Liver (tissue), 9 donors: ENCODE results near the gene RSPH6A. TPM values are rescaled to one million over a fixed set of nuclear protein-coding genes. Genes with fewer than 3 reads are reported as not detected.

ENCODE experiments used
- DNase-seq: peaks from one replicate; pipeline ENCODE4 v3.0.0-alpha.2; 2017; ENCODE audit warnings: low spot score
- H3K27ac ChIP-seq, 2 donors: one replicate each; pipeline ENCODE4 v1.7.0; 2013; ENCODE audit warnings: inconsistent platforms in 2 of 2, low read length in 2 of 2, control low read depth in 1 of 2, low read depth in 1 of 2, mild to moderate bottlenecking in 1 of 2
- H3K27me3 ChIP-seq, 4 donors: one replicate each; pipeline versions ENCODE4 v1.6.1 to v1.7.0; 2013; ENCODE audit warnings: low read length in 3 of 4, inconsistent platforms in 1 of 4, mild to moderate bottlenecking in 1 of 4, moderate library complexity in 1 of 4; ENCODE audit not compliant: control insufficient read depth in 4 of 4, insufficient read depth in 4 of 4
- H3K36me3 ChIP-seq, 4 donors: one replicate each; pipeline versions ENCODE4 v1.6.1 to v1.7.0; 2013; ENCODE audit warnings: low read length in 3 of 4, mild to moderate bottlenecking in 3 of 4, low read depth in 1 of 4, moderate library complexity in 1 of 4; ENCODE audit not compliant: control insufficient read depth in 4 of 4, insufficient read depth in 3 of 4
- H3K4me1 ChIP-seq, 4 donors: one replicate each; pipeline versions ENCODE4 v1.6.1 to v1.7.0; 2013; ENCODE audit warnings: low read length in 3 of 4, mild to moderate bottlenecking in 3 of 4, moderate library complexity in 1 of 4; ENCODE audit not compliant: control insufficient read depth in 4 of 4, insufficient read depth in 4 of 4
- H3K4me3 ChIP-seq, 3 donors: one replicate each; pipeline versions ENCODE4 v1.6.1 to v1.7.0; 2013; ENCODE audit warnings: low read length in 3 of 3, control low read depth in 1 of 3, low read depth in 1 of 3, mild to moderate bottlenecking in 1 of 3
- H3K9ac ChIP-seq, 2 donors: one replicate each; pipeline ENCODE4 v1.7.0; 2013; ENCODE audit warnings: low read length in 2 of 2, mild to moderate bottlenecking in 2 of 2, moderate library complexity in 2 of 2, control low read depth in 1 of 2, low read depth in 1 of 2
- H3K9me3 ChIP-seq, 4 donors: one replicate each; pipeline versions ENCODE4 v1.6.1 to v1.7.0; 2013; ENCODE audit warnings: low read length in 3 of 4; ENCODE audit not compliant: control insufficient read depth in 4 of 4
- ATF3 ChIP-seq: IDR thresholded peaks from 2 replicates; pipeline ENCODE4 v1.6.1; 2016; ENCODE audit warnings: antibody characterized with exemption
- CTCF ChIP-seq: fragments of 150-350 bp; IDR thresholded peaks from 2 replicates; pipeline ENCODE4 v1.5.1; 2017; ENCODE audit warnings: improper control_type of control experiment, low read depth, low read length; ENCODE audit not compliant: missing input control
- EGR1 ChIP-seq, 2 donors: IDR thresholded peaks; 2 replicates each; pipeline ENCODE4 v1.6.1; 2016 to 2018; ENCODE audit warnings: antibody characterized with exemption in 2 of 2, low read depth in 2 of 2
- FOXA1 ChIP-seq: IDR thresholded peaks from 2 replicates; pipeline ENCODE4 v1.6.1; 2016; ENCODE audit warnings: antibody characterized with exemption
- GABPA ChIP-seq, 2 donors: IDR thresholded peaks in 1 of 2; conservative IDR thresholded peaks in 1 of 2; 2 replicates each; pipeline ENCODE4 v1.6.1; 2016; ENCODE audit warnings: antibody characterized with exemption in 2 of 2, mild to moderate bottlenecking in 1 of 2, moderate library complexity in 1 of 2
- HNF4A ChIP-seq, 2 donors: conservative IDR thresholded peaks; 2 replicates each; pipeline ENCODE4 v1.6.1; 2016; ENCODE audit warnings: antibody characterized with exemption in 2 of 2, mild to moderate bottlenecking in 2 of 2
- HNF4G ChIP-seq: IDR thresholded peaks from 2 replicates; pipeline ENCODE4 v1.6.1; 2016; ENCODE audit warnings: antibody characterized with exemption
- JUND ChIP-seq, 2 donors: IDR thresholded peaks; 2 replicates each; pipeline ENCODE4 v1.6.1; 2016; ENCODE audit warnings: antibody characterized with exemption in 2 of 2
- MAX ChIP-seq: IDR thresholded peaks from 2 replicates; pipeline ENCODE4 v1.6.1; 2016; ENCODE audit warnings: antibody characterized with exemption
- NR2F2 ChIP-seq: IDR thresholded peaks from 2 replicates; pipeline ENCODE4 v1.6.1; 2016; ENCODE audit warnings: antibody characterized with exemption
- RAD21 ChIP-seq, 2 donors: IDR thresholded peaks; 2 replicates each; pipeline ENCODE4 v1.6.1; 2016; ENCODE audit warnings: antibody characterized with exemption in 2 of 2, mild to moderate bottlenecking in 2 of 2
- REST ChIP-seq: IDR thresholded peaks from 2 replicates; pipeline ENCODE4 v1.6.1; 2016; ENCODE audit warnings: antibody characterized with exemption, mild to moderate bottlenecking
- RXRA ChIP-seq, 2 donors: IDR thresholded peaks; 2 replicates each; pipeline ENCODE4 v1.6.1; 2017 to 2018; ENCODE audit warnings: antibody characterized with exemption in 2 of 2, mild to moderate bottlenecking in 1 of 2
- SP1 ChIP-seq: IDR thresholded peaks from 2 replicates; pipeline ENCODE4 v1.6.1; 2018; ENCODE audit warnings: antibody characterized with exemption, mild to moderate bottlenecking
- TAF1 ChIP-seq: conservative IDR thresholded peaks from 2 replicates; pipeline ENCODE4 v1.6.1; 2016; ENCODE audit warnings: antibody characterized with exemption, mild to moderate bottlenecking
- YY1 ChIP-seq: IDR thresholded peaks from 2 replicates; pipeline ENCODE4 v1.6.1; 2016; ENCODE audit warnings: antibody characterized with exemption, mild to moderate bottlenecking
- ZBTB33 ChIP-seq: IDR thresholded peaks from 2 replicates; pipeline ENCODE4 v1.6.1; 2016; ENCODE audit warnings: antibody characterized with exemption
- WGBS: extraction: QIAGEN DNeasy Blood & Tissue Kit; methylation state at CpG from one replicate; pipeline ENCODE4 v1.1.7; 2013; 5-methylcytosine and 5-hydroxymethylcytosine counted together
- polyA plus RNA-seq, 2 donors: library from polyadenylated mRNA; stranded (reverse) in 1 of 2; unstranded in 1 of 2; fragments of 200-250 nt in 1 of 2; fragments of >200 nt in 1 of 2; fragmentation: Nextera tagmentation in 1 of 2; extraction: Ambion mirVana in 1 of 2; gene quantifications; one replicate each; pipeline versions ENCODE4 v1.2.1 to v1.2.3, GENCODE V29; 2013 to 2015
- total RNA-seq, 2 donors: library from RNA; depleted of rRNA; stranded (reverse); fragments of >200 nt; gene quantifications; one replicate each; pipeline ENCODE4 v1.2.3, GENCODE V29; 2014
- donor health status: healthy.
- donor health status: healthy.
- donor health status: healthy.
- donor health status: healthy.
- donor health status: healthy.

The RSPH6A gene
- total and polyA plus RNA-seq, 4 donors, result 0.08 TPM; not detected in 3

- Histone ChIP-seq H3K9ac (no peak overlapping the region), H3K4me3 (no peak overlapping the region), H3K4me1 (no peaks in the 10 kb centered on the region), H3K27ac (no peak overlapping the region), H3K9me3 (no peaks in the 10 kb centered on the region), H3K27me3 (no peaks in the 10 kb centered on the region), H3K36me3 (peaks cover 0 to 2% (median 0%) of the 10 kb centered on the region in 4 donors)
- TF ChIP-seq NR2F2, result no peak
- no peak for DNase-seq
- WGBS, result 53% methylated on average over 7 of the region's 7 CpGs
Measured at GRCh38 chr19:45809643-45810159, 5.4 kb downstream of the RSPH6A start.

GRCh38 chr19:45805719-45806118, 9.4 kb downstream of the RSPH6A start:
- no peaks in the 10 kb centered on the region for H3K9me3 ChIP-seq
- no peak overlapping the region for H3K9ac ChIP-seq
- H3K27me3 ChIP-seq, result no peaks in the 10 kb centered on the region
- H3K36me3 ChIP-seq, result no peaks in the 10 kb centered on the region
- no peak for DNase-seq
- H3K4me3 ChIP-seq, result no peak overlapping the region
- H3K4me1 ChIP-seq, result no peaks in the 10 kb centered on the region
- TF ChIP-seq TAF1 (no peak), ZBTB33 (no peak), REST (no peak), HNF4A (conservative IDR thresholded peaks at IDR 0.05) (no peak), EGR1 (IDR thresholded peaks at IDR 0.05; ENCODE audit: low read depth in 2 of 2) (no peak), FOXA1 (no peak), GABPA (IDR thresholded peaks at IDR 0.05 in 1 of 2, conservative IDR thresholded peaks at IDR 0.05 in 1 of 2) (no peak), YY1 (no peak), NR2F2 (no peak), RXRA (IDR thresholded peaks at IDR 0.05) (no peak)
- no peak overlapping the region for H3K27ac ChIP-seq

- Histone ChIP-seq H3K4me3 (no peak overlapping the region), H3K9ac (no peak overlapping the region), H3K27me3 (no peaks in the 10 kb centered on the region), H3K4me1 (no peaks in the 10 kb centered on the region), H3K36me3 (no peaks in the 10 kb centered on the region), H3K9me3 (no peaks in the 10 kb centered on the region), H3K27ac (no peak overlapping the region)
- 89% methylated on average over 8 of the region's 8 CpGs for WGBS
- no peak for DNase-seq
- no peak for TF ChIP-seq NR2F2
- no peak for TF ChIP-seq EGR1 (IDR thresholded peaks at IDR 0.05; ENCODE audit: low read depth in 2 of 2)
- no peak for TF ChIP-seq MAX
- no peak for TF ChIP-seq RAD21 (IDR thresholded peaks at IDR 0.05)
- no peak for TF ChIP-seq JUND (IDR thresholded peaks at IDR 0.05)
- TF ChIP-seq SP1, result no peak
- no peak for TF ChIP-seq TAF1
- no peak for TF ChIP-seq HNF4G
- no peak for TF ChIP-seq REST
- TF ChIP-seq ATF3, result no peak
- TF ChIP-seq YY1, result no peak
- no peak for TF ChIP-seq CTCF
- no peak for TF ChIP-seq GABPA (IDR thresholded peaks at IDR 0.05 in 1 of 2, conservative IDR thresholded peaks at IDR 0.05 in 1 of 2)
- TF ChIP-seq FOXA1, result no peak
- no peak for TF ChIP-seq HNF4A (conservative IDR thresholded peaks at IDR 0.05)
Measured at GRCh38 chr19:45804959-45805230, 10.2 kb downstream of the RSPH6A start.
